Cardiac septum (tissue), 1 donor: Measurements from ENCODE around the gene HEATR9. TPM values are rescaled to one million over a fixed set of nuclear protein-coding genes. Genes with fewer than 3 reads are reported as not detected.
"Not testable (repeated sequence)": the region's sequence is repeated elsewhere in the genome, so short reads cannot be mapped to it uniquely, and the experiment has no call there.

Experiments
- DNase-seq: peaks from one replicate; pipeline ENCODE4 v3.0.0-alpha.2; 2020; ENCODE audit warnings: low spot score
- intact Hi-C: fragments of 100-400 bp; cut with DNase I; formaldehyde crosslinking; loops from one replicate; pipeline ENCODE4 v1.14.0; 2022
- long read RNA-seq: library from polyadenylated mRNA; unstranded; transcript quantifications from one replicate; pipeline ENCODE4 v2.0.0, GENCODE V29; 2021
- total RNA-seq: library from RNA; stranded (reverse); fragmentation: NEBNext Ultra II Directional; extraction: Animal tissue kit (Norgen Biotek cat#: 25700); gene quantifications from one replicate; pipeline ENCODE4 v1.2.1, GENCODE V29; 2021
- donor health status: DM: no; HTN: no; CAD: no.

The HEATR9 gene, protein sequence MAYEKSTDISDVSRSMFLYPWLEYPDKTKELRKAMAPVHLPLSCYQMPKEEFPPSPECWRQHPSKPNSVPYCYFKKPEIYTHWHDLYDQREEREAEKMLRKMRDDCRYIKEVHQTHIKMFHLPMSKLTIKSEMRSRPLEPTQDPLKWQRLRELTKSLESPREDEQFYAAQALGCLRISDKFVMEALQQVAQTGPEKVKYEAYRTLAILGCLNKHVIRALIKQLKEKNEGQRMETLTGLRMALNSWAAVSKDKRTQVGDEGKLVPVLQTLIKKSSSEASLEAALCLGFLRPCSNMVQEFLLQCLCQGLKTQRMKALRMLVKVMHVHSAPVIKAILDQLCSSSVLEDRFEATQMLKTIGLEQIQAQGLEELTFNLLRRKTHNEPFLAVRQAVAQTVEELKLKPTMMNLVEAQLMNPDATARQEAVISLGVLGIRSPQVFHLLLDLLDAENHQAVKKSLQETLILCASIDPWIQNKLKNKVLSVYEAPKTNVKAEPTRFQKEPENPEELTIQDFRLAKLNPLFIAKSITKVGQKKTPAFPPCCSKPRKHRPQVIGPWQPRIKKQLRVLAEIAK
- total RNA-seq, result not detected
- long read RNA-seq, result 0 reads

DNA sequence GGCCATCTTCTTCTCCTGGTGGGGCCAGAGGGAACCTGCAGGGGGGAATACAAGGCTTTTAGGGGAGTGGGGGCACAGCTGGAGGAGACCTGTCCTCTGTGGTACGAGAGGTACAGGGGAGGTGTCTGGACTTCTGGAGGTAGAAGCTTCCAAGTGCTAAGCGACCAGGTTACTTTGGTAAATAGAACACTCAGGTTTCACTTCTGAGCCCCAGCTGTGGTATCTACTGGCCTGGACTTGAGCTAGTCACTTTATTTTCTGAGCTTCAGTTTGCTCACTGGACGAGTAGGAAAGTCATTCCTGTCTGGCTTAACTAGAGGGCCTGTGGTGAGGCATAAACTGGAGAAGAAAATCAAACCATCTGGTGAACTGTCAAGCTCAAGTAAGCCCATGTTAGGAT, at the start of gene HEATR9:
HEATR9 (minus strand) TSS at position 155 of the 400 bp plus-strand sequence; CDS start at position 6, 149 bp downstream.
- intact Hi-C loops, result no loop called here

DNA sequence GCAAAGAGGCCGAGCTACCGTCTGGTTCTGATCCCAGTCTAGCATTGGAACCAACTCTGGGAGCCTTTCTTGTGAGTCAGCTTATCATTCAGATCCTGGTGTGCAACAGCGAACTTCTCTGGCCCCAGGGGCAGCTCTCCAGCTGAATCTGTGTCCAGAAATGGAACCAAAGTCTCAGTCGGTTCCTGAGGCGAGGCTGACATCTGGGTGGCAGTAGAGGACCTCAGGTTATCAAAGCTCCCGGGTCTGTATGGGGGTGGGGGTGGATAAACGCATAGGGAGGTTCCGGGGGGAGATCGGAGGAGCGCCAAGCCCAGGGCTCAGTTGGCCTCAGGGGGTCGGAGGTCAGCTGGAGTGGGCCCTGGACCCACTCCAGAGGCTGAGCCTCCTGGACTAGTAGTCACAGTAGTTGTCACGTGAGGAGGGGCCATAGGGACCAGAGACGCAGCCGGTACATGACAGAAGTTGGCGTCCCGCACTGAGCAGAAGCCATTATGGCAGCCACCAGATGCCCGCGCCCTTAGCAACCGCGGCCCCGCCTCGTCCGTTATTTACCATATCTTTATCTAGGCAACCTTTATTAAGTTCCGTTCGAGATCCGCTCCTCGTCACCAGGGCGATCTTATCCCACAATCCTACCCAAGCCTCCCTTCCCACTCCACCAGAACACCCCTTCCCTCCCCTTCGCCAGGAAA, 49.0 kb upstream of the HEATR9 start:
- DNase-seq, result no peak

More for the DNA sequence above, at the start of gene HEATR9:
- no peak for DNase-seq

DNA sequence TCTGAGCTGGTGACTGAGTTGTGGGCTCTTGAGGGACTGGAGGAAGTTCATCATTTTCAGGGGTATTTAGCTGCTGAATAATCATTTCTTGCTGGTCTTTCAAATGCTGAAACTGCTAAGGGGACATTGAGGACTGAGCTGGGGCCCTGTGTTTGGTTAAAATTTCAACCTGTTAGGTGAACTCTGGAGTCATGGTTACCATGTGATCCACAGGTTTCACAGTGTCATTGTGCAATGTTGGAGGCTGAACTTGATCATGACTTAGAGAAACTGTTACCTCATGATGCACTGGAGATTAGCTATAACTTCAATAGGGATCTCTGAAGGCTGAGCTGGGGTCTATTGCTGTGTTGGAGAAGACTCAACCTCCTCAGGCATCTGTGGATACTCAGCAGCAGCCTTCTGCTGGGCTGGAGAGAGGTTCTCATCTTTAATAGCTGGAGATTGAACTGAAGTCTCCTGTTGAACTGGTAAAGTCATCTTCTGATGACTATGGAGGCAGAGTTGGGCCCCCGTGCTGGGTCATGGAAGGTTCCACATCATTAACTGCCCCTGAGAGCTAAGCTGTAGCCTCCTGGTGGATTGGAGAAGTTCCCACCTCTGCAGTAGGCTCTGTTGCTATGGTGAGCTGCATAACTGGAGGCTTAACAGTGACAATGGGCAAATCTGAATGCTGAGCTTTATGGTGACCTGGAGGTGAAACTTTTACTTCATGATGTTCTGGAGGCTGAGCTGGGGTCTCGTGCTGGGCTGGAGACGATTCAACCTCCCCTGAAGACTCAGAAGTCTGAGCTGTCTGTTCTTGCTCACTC, 46.7 kb upstream of the HEATR9 start:
- intact Hi-C loops, result no loop called here
- DNase-seq, result no peak

More for the DNA sequence above, 49.0 kb upstream of the HEATR9 start:
- intact Hi-C loops, result no loop called here

DNA sequence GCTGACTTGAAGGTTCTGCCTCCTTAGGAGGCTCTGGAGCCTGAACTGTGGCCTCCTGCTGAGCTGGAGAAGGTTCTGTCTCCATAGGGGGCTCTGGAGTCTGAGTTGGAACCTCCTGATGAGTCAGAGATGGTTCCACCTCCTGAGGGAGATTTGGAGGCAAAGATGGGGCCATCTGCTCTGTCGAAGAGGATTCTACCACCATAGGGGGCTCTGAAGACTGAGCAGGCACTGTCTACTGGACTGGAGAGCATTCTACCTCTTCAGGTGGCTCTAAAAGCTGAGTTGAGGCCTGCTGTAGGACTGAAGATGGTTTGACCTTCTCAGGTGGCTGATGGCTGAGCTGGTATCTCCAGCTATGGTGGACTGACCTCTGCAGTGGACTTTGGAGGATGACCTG, 45.7 kb upstream of the HEATR9 start:
- no peak for DNase-seq
- intact Hi-C loops, result no loop called here

DNA sequence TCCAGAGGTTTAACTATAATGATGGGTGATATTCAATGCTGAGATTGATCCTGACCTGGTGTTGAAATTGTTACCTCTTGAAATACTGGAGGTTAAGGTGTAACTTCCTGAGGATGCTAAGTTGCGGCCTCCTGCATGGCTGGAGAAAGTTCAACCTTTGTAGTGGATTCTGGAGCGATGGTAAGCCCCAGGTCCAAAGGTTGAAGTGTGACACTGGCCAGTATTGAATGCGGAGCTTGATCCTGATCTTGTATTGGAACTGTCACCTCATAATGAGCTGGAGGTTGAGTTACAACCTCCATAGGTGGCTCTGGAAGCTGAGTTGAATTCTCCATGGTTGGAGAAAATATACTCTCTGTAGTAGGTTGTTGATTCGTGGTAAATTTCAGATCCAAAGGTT, 44.9 kb upstream of the HEATR9 start:
- DNase-seq, result no peak
- intact Hi-C loops, result no loop called here

DNA sequence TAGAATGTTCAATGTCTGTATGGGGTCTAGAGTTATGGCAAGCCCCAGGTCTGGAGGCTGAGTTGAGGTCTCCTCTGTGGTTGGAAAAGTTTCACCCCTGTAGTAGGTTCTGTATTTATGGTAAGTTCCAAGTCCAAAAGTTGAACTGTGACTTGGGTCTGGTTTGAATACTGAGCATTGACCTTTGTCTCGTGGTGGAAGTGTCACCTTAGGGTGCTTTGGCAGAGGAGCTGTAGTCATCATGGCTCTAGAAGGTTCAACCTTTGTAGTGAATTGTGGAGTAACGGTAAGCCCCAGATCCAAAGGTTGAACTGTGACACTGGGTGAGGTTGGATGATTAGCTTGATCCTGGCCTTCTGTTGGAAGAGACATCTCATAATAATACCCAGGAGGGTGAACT, 44.3 kb upstream of the HEATR9 start:
- intact Hi-C loops, result no loop called here
- no peak for DNase-seq

DNA sequence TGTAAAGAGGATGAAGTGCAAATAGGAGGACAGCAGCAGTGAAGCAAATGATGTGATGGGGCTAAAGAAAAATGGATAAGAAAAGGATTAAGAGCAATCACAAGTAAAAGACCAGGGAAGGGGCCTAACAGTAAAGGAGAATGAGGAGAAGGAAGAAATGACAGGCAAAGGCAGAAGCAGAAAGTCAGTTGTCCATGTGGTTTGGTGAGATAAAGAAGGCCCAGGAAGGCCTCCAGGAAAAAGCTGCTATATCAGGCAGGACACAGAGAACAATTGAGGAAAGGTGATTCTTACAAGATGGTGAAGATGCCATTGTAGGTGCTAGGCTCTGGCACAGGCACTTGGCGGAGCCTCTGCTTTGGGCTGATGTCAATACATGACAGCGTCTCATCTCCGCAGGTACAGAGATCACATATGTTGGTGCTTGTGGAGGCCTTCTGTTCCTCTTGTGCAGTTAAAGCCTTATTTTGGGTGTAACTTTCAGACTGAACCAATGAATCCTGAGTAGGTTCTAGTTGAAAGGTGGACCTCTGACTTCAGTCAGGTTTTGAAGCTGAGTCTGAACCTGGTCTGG, 43.7 kb upstream of the HEATR9 start:
- intact Hi-C loops, result no loop called here
- DNase-seq, result no peak

DNA sequence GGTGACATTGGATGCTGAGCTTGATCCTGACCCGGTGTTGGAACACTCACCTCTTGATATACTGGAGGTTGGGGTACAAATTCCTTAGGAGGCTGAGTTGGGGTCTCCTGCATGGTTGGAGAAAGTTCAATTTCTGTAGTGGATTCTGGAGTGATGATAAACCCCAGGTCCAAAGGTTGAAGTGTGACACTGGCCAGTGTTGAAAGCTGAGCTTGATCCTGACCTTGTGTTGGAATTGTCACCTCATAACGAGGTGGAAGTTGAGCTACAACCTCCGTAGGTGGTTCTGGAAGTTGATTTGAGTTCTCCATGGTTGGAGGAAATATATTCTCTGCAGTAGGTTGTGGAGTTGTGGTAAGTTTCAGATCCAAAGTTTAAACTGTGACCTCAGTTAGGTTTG, 40.7 kb upstream of the HEATR9 start:
- no peak for DNase-seq
- intact Hi-C loops, result no loop called here

DNA sequence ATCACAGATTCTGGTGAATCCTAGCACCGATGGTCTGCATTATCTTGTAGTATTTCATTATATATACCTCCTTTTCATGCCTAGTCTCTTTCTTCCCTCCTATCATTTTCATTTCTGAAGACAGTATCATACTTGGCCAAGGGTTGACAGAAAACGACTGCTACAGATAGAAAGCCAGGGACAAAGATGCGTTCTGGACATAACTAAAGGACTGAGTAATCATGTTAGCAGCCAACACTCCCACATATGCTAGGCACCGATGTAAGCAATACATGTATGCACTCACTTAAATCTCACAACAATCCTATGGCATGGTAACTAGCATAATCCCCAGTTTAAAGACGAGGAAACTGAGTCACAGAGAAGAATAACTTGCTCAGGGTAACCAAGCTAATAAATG, 39.0 kb upstream of the HEATR9 start:
- DNase-seq, result no peak
- intact Hi-C loops, result no loop called here

DNA sequence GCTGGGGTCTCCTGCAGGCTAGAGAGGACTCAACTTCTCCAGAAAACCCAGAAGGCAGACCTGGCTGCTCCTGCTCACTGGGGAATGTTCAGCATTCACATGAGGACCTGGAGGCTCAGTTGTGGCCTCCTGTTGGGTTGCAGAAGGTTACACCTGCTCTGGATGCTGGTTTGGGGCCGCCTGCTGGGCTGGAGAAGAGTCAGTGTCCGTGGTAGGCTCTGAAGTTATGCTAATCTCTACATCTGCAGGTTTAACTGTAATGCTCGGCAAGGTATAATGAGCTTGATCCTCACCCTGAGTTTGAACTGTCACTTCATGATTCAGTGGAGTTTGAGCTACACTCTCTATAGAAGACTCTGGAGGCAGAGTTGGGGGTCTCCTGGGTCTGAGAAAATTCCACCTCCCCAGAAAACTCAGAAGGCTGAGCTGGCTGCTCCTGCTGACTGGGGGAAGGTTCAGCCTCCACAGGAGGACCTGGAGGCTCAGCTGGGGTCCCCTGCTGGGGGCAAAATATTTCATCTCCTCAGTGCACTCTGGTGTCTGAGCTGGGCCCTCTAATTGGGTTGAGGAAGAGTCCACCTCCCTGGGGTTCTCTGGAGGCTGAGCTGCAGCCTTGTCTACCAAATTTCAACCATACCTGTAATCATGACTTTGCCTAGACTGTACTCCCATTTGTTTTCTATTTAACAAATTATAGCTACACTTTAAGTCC, 38.4 kb upstream of the HEATR9 start:
- no peak for DNase-seq
- intact Hi-C loops, result no loop called here

DNA sequence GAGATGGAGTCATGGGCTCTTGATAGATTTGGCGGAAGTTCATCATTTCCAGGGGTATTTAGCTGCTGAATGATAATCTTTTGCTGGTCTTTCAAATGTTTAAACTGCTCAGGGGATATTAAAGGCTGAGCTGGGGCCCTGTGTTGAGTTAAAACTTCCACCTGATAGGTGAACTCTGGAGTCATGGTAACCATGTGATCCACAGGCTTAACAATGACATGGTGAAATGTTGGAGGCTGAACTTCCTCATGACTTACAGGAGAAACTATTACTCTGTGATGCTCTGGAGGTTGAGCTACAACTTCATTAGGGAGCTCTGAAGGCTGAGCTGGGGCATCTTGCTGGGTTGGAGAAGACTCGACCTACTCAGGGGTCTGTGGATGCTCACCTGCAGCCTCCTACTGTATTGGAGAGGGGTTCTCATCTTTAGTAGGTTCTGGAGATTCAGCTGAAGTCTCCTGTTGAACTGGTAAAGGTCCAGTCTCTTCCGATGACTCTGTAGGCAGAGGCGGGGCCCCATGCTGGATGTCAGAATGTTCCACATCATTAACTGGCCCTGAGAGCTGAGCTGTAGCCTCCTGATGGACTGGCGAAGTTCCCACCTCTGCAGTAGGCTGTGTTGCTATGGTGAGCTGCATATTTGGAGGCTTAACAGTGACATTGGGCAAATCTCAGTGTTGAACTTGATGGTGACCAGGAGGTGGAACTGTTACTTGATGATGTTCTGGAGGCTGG, 37.7 kb upstream of the HEATR9 start:
- intact Hi-C loops, result no loop called here
- DNase-seq, result no peak

DNA sequence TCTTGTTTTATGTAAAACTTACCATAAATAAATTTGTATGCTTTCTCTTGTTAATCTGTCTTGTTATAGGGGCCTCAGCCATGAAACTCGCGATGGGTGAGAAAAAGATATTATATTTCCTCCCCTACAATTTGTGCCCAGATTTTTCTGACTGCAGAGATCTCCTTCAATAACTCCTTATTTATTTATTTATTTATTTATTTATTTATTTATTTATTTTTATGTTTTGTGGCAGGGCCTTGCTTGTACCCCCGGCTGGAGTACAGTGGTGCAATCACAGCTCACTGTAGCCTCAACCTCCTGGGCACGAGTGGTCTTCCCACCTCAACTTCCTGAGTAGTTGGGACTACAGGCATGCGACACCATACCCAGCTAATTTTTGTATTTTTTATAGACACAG, 34.8 kb upstream of the HEATR9 start:
- no peak for DNase-seq
- intact Hi-C loops, result no loop called here

DNA sequence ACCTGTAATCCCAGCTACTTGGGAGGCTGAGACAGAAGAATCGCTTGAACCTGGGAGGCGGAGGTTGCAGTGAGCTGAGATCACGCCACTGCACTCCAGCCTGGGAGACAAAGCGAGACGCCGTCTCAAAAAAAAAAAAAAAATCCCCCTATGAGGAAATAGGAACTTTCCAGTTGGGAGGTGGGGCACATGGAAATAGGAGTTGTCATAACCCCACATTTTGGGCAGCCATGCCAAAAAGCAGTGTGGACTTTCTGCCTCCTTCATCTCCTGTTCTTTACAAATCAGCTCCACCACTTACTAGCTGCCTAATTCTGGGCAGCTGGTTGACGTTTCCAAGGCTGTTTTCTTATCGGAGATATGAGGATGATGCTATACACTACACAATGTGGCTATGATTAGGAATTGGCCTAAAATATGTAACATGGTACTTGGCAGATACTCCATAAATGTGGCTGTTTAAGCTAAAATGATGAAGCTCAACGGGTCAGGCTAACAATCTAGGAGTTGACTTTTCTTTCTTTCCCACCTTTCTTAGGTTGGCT, 33.0 kb upstream of the HEATR9 start:
- intact Hi-C loops, result no loop called here
- DNase-seq, result no peak

DNA sequence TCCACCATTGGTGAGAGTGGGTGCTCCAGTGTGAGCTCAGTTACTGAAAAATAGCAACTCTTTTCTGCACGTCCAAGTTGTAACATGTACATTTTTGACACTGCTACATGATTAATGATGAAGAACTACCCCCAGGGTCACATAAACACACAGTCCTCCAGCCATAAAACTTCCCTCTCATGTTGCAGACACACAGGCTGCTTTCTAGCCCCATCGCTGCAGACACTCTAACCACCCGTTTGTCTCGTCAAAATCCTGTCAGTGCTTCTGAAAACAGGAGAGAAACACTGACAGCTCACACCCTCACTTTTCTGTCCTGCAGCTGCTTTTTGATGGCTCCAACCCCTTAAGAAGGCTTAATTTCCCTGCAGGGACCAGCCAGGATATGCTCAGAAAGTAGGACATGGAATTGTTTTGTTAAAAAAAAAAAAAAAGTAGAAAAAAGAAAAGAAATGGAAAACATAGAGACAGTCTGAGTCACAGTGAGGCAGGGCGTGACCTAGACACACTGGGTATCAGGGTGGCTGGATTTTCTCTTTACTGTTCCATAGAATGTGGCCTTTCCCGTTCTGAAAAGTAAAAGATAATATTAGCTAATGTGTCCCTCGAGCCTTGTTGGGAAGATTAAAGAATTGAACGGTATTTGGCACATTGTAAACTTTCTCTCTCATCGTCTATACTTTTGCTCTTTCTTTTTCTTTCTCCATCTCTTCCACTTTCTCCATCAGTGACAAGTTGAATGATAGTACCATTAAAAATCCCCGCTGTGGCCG, 32.2 kb upstream of the HEATR9 start:
- DNase-seq, result no peak

DNA sequence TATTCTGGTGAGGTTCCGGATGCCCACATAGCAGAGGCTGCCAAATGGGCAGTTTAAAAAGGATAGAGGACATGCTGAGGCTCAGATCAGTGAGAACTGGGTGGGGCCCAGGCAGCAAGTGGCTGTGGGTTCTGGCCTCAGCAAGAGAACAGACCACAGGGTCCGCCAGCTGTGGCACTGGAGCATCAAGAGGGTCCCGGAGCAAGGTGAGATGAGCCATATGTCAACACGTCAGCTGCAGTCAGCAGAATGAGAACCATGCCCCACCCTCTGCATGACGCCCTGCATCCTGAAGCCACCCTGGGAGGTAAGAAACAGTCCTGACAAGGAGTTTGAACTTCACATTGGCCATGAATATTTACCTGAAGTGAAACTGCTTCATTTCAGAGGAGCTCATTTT, 31.6 kb upstream of the HEATR9 start:
- intact Hi-C loops, result no loop called here
- DNase-seq, result peak; percentile 22

More for the DNA sequence above, 32.2 kb upstream of the HEATR9 start:
- intact Hi-C loops, result no loop called here

DNA sequence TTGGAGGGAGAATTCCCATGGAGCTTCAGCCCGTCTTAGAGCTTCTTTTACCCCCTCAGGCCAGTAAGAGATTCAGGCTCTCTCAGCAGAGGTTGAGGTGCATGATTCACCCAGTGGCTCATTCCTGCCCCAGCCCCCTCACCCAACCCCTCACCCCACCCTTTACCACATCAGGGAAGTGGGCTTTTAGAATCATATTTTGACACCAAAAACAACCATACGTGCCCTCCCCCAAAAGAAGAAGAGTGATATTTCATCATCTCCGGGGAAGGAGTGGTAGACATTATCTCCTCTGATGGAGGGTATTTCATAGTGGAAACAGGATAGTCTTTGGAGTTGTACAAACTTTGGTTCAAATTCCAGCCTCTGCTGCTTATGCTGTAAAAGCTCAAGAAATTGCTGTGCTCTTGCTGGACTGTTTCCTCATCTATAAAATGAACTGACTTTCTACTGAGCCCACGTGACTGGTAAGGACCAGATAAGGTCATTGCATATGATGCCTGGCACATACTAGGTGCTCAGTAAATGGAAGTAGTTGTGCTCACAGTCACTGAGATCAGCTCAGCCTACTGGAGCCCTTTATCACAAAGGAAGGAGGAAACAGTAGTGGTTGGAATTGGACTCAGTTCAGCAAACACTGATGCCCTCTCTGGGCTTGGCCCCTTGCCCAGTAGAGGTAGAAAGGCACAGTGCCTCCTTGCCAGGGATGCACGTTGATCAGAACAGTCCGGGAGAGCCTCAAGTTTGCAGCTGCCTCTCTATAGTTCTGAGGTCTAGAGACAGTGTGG, 29.8 kb upstream of the HEATR9 start:
- intact Hi-C loops, result no loop called here
- peak; percentile 14 for DNase-seq

DNA sequence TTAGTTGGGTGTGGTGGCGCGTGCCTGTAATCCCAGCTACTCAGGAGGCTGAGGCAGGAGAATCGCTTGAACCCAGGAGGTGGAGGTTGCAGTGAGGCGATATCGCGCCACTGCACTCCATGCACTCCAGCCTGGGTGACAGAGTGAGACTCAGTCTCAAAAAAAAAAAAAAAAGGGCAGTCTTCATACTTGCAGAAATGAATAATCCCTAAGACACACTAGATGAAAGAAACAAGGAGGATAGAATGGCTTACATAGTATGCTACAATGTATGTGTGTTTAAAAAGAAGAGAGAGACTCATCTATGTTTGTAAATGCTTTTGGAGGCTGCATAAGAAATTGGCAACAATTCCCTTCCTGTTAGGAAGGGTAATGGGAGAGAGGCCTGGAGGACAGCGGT, 29.1 kb upstream of the HEATR9 start:
- DNase-seq, intact Hi-C loops: not testable (repeated sequence)
